ENCODE measurements around the gene GPAT2.
"Not testable (repeated sequence)": the region's sequence is repeated elsewhere in the genome, so short reads cannot be mapped to it uniquely, and the experiment has no call there.

- not testable (repeated sequence) for TF ChIP-seq CTCF (IDR thresholded peaks at IDR 0.05; ENCODE audit: low read length); EZH2 (IDR thresholded peaks at IDR 0.05; ENCODE audit: borderline replicate concordance, low read length)
Observed at GRCh38 chr2:95991351-95992094, 43.2 kb downstream of the GPAT2 start, which contains the start of gene ANKRD36C.

Measured in OCI-LY1 (cell line).